Right lung (tissue), 5 donors: ENCODE results near the gene PTPRF. TPM values are rescaled to one million over a fixed set of nuclear protein-coding genes. Genes with fewer than 3 reads are reported as not detected.
A peak's percentile ranks its signal among the peaks of the same experiment; 100 is the strongest.

ENCODE experiments used
- DNase-seq, 2 donors: peaks; one replicate each; pipeline ENCODE4 v3.0.0-alpha.2; 2013
- polyA plus RNA-seq, 5 donors: library from polyadenylated mRNA; unstranded; fragments of 120-200 nt; gene quantifications; one replicate each; pipeline versions ENCODE4 v1.2.1 to v1.2.3, GENCODE V29; 2013; ENCODE audit warnings: inconsistent platforms in 1 of 5, low replicate concordance in 1 of 5; ENCODE audit not compliant: insufficient read length in 5 of 5, insufficient read depth in 1 of 5

The PTPRF gene
- polyA plus RNA-seq, 5 donors, result 138 to 245 (median 157) TPM

DNA sequence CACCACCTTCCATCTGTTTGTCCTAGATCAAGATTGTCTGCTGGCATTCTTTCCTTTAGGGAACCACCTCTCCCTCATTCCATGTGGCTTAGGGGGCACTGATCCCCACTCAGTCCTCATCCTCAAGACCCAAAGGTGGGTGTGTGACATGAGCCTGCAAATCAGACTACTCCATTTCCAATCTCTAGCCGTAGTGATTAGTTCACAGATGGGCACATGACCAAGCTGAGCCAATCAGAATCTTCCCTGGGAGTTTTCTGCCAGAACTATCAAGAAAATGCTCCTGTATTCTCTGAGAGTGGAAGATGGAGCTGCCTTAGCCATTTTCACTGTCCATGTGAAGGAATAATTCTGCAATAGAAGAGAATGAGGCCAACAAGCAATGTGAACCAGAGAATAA, 19.3 kb upstream of the PTPRF start:
- no peak for DNase-seq

DNA sequence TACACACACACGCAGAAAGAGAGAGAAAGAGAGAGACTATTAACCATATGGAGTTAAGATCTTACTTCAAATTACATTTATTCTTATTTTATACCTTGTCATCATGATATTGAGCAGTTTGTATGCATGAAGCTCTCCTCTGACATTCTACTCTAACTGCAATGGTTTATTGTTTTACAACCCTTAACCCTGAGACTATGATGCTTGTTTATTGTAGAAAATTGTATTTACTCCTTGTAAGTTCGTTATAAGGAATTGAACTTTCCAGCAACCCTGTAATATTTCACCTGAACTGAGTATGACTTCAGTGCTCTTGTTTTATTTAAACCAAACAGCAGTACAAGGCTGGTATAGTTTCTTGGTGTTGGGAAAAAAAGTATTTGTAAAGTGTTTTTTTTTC, 18.6 kb upstream of the PTPRF start:
- no peak for DNase-seq

DNA sequence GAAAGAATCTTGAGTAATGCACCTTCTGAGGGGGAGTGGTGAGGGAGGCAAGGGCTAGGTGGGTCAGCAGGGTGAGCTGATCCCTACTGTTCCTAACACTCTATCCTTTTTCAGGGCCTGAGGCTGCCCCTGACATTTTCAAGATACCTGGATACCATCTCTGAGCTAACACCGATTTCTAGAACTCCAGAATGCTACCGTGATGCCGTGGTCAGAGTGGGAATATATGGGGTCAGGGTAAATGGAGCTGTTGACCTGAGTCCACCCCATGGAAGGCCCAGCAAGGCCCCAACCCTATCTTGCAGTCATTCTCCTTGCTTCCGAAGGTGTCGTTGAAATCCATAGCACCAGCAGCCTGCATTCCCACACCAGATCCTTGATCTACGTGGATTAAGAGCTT, 18.0 kb upstream of the PTPRF start:
- no peak for DNase-seq

DNA sequence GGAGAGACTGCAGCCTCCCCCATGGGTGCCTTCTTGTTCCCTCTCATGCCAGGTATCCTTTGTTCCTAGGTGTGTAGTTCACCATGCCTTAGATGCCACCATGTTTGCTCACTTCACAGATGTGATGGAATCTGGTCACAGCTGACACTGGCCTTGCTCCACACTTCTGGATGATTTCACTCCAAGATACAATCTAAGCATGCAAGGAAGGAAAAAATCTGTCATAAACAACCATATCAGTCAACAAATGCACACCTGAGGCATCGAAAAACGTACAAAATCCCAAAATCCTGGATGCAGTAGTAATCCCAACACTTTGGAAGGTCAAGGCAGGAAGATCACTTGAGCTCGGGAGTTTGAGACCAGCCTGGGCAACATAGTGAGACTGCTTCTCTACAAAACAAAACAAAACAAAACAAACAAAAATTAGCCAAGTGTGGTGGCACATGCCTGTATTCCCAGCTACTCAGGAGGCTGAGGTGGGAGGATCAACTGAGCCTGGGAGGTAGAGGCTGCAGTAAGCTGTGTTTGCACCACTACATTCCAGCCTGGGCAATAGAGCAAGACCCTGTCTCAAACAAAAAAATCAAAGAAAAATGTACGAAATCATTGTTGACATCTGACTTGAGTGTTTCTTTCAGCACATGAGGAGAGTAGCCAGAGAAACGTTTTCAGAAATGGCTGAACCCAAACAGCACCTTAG, 17.1 kb upstream of the PTPRF start:
- no peak for DNase-seq

DNA sequence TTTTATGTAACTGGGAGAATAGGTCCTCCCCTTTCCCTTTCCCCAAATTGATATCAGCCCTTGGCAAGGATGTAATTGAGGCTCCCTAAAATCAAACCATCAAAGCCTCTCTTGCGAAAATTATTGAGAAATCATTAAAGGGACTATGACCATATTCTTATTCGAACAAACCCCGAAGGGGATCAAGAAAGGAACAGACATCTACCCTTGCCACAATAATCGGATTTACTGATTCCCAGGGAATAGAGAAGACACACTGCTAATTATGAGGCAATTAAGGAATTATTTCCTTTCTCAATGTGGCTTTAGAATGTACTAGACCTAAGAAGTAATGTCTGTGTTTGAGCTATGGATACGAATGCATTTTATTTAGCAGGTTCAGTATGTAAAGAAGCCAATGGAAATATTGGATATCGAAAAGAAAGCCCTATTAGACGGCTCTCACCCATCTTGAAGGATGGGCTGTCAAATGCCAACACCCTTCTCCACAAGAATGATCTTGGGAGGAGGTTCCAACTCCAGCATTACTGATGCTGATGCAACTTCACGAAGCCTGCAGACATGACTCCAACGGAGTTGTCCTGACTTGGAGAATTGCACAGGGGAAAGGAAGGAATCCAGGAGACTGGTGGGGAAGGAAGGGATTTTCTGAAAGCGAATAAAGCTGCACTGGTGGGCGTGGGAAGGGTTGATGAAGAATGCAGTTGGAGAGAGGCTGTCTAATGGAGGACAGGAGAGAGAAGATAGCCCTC, 11.6 kb upstream of the PTPRF start:
- DNase-seq, result no peak

DNA sequence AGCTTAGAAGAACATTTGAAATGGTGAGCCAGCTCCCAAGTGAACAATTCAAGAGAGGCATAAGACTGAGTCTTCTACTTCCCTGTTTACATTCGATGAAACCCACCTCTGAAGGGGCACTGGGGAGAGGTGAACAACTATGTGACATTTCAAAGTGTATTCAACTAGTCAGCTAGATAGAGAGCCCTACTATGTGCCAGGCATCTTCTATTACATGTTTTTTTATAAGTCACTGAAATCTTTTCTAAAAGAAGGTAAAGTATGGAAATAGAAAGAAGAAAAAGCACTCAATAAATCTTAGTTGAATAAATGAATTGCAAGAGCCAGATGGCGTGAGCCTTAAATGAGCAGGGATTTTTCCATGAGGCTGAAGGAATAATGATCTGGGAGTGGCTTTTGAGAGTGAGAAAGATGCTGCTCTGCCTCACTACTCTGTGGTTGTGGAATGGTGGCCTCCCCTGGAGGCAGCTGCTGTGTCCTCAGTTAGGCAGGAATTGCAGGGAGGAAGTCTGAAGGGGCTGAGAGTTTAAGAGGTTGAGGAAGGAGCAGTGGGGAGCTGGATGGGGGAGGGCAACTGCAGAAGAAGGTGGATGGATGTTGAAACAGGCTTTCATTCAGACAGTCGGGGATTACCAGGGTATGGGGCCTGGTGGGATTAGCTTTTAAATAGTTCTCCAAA, 10.4 kb upstream of the PTPRF start:
- DNase-seq, result no peak

DNA sequence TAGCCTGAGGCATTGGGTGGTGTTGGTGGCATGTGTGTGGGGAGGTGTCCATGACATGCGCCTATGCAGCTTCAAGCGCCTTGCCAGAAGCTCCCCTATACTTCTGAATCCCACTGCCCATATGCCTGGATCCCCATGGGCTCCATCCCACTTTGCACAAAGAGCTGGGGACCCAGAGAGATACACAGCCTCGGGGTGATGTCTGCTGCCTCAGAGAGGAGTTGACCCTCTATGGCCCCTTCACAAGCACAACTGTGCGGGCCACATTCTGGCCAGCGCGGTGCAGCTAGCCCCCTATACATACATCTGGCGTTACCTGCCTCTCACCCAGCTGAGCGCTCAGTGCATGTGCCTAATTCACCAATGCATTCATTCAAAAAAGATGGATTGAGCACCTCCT, 9.6 kb upstream of the PTPRF start:
- DNase-seq, result no peak

DNA sequence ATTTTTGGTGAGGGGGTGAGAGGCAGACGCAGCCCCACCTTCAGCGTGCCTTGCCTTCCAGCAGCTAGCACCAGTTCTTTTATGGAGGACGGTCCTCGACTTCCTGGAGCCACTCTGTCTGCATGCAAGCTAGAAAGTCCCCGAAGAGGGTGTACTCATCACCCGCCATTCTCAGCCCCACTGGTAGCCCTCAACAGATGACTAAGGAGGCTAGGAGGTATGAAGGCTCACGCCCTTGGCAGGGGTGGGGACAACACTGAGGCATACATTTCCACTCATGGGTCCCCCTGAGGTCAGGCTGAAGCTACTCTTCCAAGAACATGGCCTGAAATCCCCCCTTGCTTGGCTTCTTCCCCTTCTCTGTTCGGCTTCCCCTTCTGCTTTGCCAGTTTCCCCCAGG, 8.9 kb upstream of the PTPRF start:
- no peak for DNase-seq

DNA sequence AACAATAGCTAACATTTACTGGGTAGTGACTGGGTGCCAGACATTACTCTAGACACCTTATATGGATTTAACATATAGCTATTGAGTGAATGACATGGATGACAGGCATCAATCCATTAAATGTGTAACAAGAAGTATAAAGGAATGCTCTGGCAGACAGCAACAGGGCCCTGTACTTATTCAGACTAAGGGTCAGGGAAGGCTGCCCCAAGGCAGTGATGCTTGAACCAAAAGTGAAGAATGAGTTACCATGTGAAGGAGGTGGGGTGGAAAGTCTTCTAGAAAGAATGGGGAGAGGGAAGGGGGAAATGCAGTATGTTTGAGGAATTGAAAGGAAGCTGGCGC, 8.3 kb upstream of the PTPRF start:
- no peak for DNase-seq

DNA sequence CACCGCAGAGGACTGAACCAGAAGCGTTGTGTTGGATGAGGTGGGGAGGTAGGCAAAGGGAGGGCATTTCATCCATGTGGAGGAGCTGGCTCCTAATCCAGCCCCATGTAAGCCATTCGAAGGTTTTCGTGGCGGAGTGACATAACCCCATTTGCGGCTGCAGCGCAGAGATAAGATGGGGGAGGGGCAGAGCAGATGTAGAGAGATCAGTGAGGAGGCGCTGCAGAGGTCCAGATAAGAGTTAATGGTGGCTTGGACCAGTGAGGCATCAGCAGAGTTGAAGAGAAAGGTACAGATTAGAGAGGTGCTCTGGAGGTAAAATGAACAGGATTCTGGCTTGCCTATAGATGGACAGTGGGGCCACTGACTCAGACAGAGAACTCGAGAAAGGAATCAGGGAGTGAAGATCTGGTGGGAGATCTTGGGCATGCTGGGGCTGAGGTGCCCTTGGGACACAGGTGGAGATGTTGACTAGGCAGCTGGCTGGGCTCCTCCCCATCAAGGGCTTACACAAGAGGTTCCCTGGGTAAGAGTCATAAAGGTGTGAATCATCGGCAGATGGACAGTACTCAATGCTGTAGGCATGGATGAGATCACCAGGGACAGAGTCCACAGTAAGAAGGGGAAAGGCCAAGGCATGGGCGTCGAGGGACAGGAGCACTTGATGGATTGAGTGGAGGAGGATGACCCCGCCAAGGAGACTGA, 7.8 kb upstream of the PTPRF start:
- DNase-seq, result no peak

DNA sequence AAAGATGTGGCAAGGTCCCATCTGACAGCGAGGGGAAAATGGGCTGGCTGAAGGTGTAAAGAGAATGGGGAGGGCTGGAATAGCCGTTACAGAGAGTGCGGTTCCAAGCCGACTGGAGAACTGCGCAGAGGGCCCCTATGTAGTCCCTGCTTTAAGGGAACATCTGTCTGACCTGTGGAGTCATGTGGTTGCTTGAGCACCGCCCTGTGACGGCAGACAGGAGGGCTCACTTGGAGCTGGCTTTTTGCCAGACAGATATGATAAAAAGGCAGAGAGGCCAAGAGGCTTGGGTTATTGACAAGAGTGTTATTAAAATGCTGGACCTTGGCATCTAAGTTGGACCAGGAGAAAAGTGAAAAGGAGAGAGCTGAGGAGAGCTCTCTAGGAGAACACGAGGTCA, 5.9 kb upstream of the PTPRF start:
- DNase-seq, result no peak

DNA sequence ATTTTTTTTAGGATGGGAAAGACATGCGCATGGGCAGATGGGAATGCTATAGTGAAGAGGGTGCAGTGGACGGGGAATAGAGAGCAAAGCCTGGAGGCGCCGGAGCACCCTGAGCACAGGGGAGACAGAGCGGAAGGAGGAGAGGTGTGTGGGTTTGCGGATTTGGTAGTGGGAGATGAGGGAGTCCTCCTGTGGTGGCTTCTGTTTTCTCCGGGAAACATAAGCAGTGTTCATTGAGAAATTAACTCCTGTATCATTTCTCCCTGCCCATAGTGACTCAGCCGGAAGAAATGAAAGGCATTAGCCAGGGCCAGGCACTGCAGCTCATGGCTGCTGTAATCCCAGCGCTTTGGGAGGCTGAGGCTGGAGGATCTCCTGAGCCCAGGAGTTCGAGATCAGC, 4.7 kb upstream of the PTPRF start:
- DNase-seq, result no peak

DNA sequence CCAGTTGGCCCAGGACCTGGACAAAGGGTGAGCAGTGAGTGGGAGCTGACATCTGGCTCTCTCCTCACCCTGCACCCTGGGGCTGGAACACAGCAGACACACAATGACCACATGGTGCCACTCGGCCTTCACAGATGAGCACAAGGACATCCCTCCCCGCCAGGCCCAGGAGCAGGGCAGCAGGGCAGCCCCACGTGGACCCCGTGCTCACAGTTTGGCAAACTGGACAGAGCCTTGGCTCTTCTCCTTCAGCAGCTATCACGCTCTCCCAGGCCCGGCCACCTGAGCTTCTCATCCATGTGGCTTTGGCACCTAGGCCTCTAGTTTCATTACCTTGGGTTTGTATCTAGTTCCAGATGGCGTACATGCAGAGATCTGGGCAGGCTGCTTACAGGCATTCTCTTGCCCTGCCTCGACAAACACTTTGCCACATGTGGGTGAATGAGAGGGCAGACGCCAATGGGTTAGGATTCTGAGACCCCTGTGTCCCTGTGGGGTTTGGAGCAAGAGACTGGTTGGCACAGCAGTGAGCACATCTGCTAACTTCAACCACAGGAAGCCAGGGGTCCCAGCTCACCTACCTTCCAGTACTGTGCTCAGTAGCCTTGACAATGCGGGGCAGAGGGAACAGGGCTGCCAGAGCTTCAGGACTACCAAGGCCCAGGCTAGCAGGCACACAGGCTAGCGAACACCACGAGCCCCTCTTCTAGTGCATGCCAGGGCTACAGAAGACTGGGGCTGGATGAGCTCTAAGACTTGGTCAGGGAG, 3.4 kb upstream of the PTPRF start:
- DNase-seq, result no peak

DNA sequence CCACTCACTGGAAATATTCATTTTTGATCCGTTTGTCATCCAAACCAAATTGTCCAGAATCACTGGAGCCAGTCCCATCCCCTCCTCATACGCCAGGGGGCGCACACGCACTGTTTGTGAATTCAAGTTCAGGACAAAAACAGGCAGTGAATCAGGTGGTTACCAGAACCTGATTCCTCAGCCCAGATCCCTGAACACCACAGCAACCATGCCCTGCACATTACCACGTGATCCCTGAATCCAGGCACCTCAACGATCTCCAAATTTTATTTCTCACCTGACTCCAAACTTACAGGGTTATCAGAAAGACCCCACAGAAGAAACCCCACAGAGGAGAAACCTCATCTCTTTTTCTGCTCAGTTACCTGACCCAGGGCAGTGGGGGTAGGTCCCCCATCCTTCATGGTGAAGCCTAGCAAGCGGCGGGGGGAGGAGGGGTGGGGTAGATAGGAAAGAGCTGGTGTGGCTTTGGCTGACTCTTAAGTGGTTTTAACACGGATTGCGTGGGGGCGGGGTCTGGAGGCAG, 1.4 kb upstream of the PTPRF start:
- DNase-seq, result peak in 1 of 2 donors; percentile 76

DNA sequence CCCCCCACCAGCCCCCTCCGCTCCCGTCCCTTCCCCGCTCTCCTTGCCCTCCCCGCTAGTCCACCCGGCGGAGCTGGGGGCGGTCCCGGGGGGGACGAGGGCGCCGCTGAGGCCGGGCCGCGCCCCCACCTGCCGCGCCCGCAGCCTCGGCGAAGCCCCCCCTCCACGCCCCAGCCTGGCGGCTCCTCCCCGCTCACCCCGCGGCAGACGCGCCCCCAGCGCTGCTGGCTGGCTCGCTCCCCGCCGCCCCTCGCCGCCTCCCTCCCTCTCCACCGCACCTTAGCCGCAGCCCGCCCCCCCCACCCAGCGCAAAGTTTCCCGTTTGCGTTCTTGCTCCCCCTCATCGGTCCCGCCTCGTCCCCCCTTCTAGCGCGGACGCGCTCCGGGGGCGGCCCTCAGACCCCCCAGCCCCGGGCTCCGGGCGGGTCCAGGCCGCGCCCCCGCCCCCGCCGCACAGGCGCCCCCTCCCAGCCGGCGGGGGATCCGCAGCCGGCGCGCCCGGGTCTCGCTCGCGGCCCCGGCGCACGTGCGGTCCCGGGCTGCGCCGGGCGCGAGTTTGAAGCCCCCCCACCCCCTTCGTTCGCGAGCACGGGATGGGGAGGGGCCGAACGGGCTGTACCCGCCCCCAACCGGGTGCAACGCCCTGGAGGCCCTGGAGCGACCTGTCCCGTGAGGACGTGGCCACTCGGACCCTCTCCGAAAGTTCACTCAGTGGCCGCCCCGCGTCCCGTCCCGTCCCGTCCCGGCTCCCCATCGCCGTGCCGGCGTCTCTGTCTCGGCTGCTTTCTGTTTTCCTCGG, 623 bp downstream of the PTPRF start:
- no peak for DNase-seq

DNA sequence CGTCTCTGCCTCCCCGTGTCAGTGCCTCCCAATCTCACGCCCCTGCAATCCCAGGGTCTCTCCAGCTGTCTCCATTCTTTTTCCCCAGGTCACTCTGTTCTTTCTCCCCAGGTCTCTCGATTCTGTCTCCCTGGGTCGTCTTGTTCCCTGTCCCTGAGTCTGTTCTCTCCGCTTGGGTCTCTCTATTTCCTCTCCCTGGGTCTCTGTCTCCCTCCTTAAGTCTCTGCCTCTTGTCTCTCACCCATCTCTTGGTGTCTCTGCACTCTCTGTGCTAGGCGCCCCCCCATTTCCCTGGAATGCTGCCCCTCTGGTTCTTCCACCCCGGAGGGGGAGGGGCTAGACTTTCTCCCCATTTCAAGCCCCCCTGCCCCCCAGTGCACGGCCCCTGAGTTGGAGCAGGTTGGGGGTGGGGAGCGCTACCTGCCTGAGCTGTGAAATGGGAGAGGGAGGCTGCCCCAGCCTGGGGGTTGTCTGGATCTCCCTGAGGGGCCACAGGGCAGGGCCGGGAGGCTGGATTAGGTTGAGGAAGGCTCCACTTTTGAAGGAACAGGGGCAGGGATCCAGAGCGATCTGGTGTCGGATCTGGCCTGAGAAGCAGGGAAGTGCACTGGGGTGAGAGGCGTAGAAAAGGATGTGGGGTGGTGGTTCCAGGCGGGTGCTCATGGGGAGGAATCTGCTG, 1.4 kb downstream of the PTPRF start:
- no peak for DNase-seq

DNA sequence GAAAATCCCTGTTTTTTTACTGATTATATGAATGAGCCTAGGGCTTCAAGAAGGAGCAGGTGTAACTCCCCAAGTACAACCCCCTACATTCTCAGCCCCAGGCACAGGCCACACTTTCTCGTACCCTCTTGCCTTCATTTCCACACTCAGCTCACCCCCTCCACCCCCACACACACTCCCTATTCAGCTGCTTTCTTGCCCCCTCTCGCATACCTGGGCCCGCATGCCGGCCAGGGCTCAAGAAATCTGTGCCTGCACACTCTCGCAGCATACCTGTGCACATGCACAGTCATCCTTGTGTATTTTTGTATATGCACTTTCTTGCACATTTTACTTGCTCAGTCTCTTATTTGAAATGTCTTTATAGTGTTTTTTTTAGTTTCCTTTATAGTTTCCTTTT, 2.0 kb downstream of the PTPRF start:
- no peak for DNase-seq

DNA sequence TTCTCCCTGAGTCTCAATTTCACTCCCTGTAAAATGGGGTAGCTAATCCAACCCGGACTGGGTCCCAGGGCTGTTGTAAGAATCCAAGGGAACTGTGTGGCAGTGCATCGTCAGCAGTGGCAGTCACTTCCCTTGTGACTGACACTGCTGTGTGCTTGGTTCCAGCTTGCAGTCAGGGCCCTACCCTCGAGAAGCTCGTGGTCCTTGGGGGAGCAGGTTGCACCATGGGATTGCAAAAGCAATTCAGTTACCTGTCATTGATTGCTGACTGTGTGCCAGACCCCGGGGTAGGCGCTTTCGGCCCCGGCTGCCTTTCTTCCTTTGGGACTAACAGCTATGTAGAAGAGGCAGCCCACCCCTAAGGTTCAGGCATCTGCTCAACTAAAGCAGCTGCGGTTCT, 2.9 kb downstream of the PTPRF start:
- DNase-seq, result no peak

DNA sequence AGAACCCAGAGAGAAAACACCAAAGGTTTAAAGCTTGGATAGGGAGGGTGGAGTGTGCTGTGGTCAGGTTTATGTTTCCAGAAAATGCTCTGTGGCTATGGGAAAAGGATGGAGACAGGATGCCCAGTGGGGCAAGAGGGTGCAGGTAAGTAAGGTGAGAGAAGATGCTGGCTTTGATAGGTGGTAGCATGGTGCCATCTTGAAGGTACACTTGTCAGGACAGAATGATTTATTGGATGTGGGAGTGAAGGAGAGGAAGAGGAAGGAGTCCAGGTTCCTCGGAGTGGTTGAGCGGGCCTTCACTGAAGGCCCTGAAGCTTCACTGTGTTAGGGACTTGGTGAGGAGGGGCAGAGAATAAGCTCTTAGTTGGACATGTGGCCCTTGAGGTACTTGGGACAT, 3.6 kb downstream of the PTPRF start:
- DNase-seq, result no peak
